ENCODE measurements around the gene TP63.

The TP63 gene

DNA sequence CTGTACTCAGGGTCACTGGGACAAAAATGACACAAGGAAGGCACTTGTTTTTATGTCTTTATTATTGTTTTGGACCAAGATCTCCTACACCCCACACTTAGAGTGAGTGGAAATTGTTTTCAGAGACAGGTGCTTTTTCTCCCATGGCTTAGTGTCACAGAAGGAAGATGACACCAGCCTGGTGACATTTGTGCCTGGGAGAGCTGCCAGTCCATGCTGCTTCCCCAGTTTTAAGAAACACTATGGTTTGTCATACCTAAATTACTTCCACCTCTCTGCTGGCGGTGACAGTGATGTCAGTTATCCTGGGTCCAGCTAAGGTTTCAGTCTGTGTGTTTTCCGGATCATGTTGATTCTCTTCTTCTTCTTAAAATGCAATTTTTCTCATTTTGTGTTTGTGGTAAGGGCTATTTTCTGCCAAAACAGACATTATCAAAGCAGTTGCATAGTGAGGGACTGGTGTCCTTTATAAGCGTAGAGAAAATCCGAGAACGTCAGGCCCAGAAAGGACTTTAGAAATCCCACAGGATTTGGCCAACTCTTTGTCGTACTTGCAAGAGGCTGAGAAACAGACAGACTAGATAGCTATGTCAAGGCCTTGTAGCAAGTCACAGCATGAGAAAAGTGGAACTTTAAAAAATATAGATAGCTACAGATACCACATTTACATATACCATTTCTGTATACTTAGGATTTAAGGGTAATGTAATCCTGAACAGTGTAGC lies 149.5 kb downstream of the TP63 start:
- no peak for DNase-seq (ENCODE audit: low spot score)

DNA sequence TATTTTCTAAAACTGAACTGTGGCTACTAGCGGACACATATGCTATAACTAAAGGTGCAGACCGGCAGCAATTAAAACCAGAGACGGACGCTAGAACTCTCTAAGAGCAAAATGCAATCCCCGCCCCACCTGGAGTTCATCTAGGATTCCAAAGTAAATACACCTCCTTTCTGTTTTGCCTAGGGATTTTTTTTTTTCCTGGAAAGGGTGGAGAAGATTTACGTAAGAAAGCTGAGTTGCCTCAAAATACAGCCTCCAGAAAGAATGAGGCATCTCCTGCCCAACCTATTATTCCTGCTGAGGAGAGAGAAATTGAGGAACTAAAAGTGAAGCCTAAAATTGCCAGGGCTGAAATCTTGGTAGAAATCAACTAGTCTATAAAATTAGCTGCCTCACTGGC lies 150.2 kb downstream of the TP63 start:
- no peak for DNase-seq (ENCODE audit: low spot score)

DNA sequence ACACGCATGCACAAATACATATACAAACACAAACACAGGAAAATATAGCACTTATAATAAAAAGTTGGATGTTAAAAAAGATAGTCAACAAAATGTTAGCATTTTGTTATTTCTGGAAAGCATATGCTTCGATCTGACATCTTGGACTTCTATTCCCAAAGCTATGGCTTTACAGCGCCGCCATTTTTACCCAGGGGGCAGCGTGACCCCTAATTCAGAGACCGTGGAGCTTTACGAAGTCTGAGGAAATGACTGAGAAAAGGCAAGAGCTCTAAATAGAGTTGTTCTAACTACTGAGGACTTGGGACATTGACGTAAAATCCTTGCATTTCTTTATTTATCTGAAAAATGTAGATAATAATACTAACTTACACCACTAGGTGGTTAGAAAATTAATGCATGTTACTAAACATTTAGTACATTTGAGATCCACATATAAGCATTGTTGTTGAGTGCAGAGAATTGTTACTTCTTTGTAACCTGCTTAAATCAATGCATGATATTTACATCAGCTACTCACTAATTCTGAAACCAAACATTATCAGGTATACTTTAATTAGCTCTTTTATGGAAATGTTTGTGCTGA lies 155.4 kb downstream of the TP63 start:
- DNase-seq (ENCODE audit: low spot score), result no peak

DNA sequence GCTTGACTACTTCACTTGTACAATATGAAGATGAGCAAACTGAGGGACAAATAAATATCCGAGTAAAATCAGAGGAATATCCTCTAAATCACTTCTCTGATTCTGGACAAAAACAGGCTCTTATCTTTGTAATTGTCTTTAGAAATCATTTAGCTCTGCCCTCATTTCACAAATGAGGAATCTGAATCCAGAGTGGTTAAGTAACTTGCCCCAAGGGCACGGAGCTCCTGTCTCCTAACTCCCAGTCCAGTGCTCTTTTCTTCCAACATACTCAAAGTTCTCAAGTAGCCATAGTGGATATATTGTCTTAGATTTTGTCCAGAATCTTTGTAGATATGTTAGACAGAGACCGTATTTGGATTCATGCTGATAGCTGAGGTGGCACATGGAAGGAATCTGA lies 156.0 kb downstream of the TP63 start:
- DNase-seq (ENCODE audit: low spot score), result no peak

DNA sequence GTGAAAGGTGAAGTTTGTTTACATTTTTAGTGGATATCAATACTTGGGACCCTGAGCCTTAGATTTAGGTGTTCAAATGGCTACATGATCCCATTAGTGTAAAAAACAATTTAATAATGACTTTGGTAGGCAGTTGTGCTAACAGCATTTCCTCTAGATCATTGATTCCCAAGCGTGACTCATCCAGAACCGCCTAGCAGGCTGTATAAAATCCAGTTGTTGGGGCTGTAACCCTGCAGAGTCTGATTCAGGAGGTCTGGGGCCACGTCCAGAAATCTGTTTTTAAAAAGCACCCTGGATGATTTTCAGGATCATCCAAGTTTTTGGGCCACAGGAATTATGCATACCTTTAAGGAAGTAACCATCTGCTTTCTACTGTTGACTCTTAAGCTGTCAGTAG lies 156.4 kb downstream of the TP63 start:
- DNase-seq (ENCODE audit: low spot score), result no peak

DNA sequence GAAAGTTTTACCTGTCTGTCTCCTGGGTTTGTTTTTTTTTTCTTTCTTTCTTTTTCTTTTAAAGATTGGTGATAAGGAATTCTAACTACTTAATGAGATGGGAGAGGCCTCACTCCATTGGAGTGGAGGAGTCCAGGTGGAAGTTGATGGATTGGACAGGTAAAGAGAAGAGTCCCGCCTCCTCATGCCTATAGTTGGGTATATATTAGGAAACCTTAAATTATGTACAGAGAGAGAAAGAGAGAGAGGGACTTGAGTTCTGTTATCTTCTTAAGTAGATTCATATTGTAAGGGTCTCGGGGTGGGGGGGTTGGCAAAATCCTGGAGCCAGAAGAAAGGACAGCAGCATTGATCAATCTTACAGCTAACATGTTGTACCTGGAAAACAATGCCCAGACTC lies 158.2 kb downstream of the TP63 start:
- DNase-seq (ENCODE audit: low spot score), result no peak

DNA sequence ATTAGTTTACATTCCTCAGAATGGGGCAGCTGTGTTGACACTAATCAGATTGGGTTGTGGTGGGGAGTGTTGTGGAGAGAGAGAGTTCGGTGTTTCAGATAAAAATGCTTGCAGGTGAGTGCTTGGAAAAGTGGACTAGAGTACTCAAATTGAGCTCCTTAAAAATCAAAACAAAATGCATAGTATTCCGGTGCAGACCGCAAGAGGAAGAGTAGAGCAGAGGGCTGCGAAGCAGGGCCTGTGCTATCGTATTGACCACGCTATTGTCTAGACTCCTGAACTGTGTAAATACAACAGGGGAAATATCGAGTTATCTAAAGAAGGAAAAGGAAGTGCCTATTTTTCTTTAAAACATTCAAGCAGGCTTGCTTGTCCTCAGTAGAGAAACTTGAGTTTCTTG lies 159.5 kb downstream of the TP63 start:
- no peak for DNase-seq (ENCODE audit: low spot score)

DNA sequence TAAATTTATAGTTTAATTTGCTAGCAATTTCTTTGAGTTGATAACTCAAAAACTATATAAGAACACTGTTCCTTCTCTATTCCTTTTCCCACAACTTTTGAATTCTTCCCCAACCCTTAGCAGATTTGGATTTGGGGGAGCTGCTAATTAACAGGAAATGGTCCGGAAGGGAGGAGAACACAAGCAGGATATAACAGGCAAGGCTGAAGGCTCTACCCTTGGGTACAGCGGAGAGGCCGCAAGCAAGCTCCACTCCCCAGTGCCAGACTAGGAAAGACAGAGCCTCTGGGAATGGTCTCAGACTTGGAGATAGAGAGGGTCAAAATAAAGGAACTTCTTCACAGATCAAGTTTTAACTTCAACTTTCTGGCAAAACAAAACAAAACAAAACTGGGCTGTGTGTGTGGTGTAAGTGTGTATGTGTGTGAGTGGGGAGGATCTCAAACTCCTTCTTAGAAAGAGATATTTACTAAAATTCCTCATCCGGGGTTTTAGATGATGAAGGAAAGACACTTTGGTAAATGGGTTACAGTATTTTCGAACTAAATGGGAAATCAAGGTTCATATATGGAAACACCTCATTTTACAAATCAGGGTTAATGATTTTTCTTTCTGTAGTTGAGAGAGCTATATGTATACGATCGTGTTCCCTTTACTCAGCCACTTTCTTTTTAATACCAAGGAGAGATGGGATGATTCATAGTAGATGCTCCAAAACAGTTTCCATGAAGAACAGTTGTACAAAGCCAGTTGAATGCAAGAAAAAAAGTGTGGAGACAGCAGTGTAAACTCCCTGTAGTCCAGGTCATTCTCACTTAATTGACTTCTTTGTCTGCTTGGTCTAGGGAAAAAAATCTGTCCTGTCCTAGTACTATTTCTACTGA lies 161.1 kb downstream of the TP63 start:
- no peak for DNase-seq (ENCODE audit: low spot score)

DNA sequence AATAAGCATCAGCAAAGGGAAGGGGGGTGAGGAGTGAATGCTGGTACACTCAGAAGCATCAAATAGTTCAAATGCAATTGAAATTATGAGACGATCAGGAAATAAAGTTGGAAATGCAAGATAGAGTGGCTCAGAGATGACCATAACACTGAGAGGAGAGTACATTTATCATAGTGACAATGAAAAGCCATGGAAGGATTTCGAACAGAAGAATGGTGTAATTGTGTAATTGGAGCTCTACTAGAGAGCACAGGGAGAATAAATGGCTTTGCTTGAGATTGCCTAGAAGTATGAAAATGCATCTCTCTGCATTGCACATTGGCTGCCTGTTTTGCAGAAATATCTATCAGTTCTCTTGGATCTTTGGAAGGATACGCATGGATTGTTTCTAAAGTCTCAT lies 163.3 kb downstream of the TP63 start:
- no peak for DNase-seq (ENCODE audit: low spot score)

DNA sequence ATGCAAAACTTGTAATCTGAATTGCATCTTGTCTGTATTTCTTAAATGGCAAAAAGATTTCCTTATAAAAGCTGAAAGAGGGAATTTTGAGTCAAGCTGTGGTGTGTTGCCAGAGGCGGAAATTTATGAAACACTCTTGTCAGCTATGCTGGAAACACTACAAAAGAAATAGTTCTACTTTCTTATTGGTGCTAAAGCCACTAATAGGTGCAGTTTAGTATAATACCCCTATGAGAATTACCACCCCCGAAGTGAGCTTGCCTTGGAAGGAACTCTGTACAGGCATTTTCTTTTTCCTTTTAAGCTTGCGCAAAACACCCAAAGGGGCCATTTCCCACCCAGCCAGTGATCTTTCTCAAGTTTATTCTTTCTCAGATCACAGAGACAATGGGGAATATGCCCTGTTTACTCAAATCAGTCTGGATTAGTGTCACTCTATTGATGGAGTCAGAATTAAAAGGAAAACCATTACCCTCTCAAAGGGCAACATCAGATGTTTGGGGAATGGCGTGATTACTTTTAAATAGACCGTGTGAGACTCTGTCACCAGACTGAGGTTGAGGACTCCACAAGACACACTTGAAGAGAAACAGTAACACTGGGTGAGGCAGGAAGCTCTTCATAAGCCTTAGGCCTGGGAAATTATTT lies 166.0 kb downstream of the TP63 start:
- no peak for DNase-seq (ENCODE audit: low spot score)

DNA sequence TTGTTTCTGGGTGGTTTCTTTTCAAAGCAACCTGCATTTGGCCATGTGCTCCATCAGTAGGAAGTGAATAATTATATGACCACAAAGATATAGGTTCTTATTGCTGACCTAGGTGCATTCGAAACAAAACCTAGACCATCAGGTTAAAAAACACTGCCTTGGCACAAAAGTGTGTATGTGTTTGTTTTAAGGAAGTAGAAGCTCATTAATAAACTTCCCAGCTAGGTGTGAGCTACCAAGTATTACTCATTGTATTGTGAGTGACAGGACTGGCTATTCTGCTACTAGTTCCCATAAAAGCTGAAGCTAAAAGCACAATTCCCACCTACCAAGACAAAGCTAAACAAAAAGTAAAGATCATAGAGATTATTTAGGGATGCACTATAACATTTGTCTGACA lies 168.2 kb downstream of the TP63 start:
- DNase-seq (ENCODE audit: low spot score), result no peak

DNA sequence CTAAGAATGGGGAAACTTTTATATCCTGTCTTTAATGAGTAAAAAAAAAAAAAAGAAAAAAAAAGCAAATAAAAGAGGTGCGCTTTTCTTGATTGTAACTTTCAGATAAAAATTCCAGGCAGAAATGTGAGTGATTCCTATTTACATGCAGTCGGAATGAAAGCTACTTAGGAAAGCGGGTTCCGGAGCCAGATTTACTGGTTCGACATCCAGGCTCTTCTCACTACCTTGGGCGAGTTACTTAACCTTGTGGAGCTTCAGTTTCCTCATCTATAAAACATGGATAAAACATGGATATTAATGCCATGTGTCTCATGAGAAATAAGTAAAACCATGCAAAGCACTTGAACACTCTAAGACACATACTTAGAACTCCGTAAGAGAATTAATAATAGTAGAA lies 169.2 kb downstream of the TP63 start:
- DNase-seq (ENCODE audit: low spot score), result no peak

DNA sequence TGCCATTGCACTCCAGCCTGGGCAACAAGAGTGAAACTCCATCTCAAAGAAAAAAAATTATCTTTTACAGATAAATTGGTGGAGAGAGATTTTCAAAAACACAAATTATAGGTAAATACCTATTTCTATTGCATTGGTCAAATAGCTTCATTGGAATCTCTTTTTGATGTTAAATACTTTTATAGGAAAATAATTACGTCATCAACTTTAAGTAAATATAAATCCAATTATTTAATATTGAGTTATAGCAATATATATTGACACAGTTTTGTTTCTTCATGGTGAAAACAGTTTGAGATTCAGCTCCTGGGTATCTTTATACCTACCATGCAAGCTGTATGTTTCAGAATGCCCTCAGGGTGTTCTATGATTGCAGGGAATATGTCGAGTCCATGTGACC lies 172.1 kb downstream of the TP63 start:
- DNase-seq (ENCODE audit: low spot score), result no peak

DNA sequence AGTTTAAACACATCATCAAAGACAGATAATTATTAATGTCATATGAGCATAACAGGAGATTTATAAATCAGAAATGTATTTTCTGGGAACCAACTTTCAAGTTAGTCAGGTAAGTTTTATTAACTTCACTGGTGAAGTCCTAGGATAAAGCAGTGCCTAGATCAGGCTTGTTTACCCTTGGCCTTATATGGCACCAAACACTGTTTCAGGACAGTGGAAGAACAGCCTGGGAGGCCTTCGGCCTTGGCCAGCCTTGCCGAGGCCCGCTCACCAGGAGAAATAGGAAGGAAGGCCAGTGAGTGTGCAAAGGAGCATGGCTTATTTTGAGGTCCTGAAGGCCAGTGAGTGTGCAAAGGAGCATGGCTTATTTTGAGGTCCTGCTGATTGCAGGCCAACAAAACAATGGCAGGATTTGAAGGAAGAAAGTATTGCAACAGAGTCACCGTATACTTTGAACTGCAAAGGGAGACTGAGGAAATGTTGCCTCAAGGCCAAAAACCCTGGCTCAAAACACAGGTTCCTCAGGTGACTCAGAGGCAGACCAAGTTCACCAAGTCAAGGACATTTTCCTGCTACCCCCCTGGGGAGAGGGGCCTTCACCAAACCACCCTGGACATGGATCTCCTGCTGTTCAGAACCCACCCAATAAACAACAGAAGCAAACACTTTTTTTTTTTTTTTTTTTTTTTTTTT lies 174.3 kb downstream of the TP63 start:
- DNase-seq (ENCODE audit: low spot score), result no peak

DNA sequence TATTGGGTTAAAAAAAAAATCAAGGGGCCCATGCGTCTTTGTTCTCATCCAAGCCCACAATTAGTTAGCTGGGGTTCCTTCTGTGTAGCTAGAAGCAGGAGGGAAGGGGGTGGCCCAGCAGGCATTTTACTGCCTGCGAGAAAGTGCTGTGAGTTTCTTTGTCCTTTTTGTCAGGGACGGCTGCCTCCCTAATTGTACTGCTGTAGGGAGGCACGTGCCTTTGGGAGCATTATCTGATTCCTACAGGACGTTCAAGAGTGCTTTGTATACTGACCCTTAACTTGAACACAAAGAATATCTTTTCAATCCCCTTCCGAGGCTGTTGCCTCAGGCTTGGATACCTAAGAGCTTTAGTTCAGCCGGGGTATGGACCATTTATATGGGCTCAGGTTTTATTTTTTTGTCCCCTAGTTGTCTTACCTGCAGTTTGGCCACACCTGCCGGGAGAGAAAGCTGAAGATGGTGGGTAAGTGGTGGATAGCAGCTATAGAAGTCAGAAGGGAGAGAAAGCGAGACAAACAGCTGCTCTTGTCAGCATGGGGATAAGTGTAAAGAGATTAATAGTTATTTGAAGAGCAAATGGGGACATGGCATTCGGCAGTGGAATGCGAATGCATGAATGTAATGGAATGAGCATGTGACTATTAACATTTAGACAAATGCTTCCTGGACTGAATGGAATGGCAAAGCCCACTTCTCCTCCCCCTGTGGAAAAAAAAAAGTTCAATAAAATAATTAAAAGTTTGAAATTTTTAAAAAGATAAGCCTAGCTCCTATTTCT lies 175.2 kb downstream of the TP63 start:
- no peak for DNase-seq (ENCODE audit: low spot score)

DNA sequence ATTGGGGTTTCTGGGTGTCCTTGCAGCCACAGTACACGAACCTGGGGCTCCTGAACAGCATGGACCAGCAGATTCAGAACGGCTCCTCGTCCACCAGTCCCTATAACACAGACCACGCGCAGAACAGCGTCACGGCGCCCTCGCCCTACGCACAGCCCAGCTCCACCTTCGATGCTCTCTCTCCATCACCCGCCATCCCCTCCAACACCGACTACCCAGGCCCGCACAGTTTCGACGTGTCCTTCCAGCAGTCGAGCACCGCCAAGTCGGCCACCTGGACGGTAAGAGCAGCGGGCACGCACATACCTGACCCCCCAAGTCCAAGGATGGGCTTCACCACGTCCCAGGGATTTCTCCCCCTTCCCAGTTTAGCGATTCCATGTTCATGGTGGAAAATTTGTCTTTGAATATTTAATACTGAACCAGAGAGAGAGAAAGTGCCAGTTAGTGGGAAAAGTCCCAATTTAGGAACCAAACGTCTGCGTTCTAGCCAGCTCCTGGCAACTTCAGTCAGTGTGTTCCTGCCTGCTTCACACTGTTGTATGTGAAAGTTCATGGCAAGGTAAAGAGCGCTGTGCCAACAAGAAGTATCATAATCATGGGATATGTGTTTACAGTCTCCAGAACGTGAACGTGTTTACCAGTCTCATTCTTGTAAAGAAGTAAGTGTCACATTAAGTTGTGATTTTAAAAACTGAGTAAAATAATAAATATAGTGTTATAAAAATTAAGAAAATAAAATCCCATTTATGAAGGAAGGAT lies 177.2 kb downstream of the TP63 start:
- no peak for DNase-seq (ENCODE audit: low spot score)

DNA sequence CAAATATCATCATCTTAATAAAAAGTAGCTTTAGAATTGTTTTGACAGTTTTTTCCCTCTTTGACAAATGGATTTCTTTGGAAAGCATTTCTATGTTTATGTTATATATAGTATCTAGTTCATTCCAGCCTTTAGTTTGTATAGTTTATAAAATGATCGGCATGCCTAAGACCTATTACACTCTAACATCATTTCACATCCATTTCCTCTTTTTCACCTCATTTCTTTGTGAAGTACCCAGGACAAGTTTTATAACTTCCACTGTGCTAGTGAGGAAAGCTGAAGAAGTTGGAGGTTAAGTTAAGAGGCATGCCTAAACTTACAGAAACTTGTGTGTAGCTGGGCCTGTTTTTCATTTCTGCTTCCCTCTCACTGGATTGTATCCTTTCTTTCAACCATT lies 178.4 kb downstream of the TP63 start:
- DNase-seq (ENCODE audit: low spot score), result no peak

DNA sequence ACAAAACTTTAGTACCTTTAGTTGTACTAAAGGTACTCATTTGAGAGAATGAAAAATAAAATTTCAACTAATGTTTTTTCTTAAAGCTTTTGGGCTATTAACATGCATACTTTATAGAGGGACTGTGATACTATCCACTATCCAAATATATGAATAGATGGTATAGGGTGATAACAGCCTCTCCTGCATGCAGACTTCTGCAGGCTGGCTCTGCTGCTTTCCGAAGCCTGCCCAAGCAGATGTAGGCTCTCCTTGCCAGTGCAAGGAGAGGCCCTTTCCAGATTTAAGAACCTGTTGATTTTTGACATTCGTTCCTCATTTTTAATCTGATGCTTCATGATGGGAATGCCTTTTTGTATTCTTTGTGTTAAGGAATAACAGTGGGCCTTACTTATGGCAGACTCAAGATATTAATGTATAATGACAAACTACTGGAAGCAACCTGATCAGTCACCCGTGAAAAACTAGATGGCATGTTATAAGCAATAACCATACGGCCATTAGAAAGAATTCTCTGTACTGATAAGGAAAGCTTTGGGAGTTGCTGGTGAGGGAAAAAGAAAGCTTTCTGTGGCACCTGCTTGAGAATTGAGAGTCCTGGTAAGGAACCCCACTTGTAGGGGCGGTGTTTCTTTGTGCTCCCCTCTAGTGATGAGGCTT lies 181.7 kb downstream of the TP63 start:
- DNase-seq (ENCODE audit: low spot score), result no peak

DNA sequence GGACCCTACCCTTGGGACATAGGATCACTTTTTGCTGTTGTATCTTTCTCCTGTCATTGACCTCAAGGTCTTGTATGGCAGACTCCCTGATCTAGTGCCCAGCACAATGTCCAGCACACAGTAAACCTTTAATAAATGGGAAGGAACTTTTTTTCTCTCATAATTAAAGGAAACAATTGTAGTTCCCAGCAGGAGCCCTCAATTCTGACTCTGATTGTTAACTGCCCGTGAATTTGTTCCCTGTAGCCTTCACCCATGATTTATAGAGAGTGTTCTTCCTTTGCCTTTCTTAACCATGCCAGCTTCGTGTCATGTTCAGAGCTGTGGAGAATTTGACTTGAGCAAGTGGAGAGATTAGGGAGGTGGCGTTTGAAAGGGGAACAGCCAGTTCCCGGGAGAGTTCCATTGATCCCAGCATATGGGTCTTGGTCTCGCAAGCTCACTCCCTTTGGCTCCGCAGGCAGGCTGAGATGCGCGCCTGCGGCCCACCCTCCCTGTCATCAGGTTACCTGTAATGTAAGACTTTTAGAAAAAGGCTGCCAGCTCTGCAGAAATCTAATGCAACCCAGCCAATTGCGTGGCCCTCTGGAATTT lies 182.6 kb downstream of the TP63 start:
- DNase-seq (ENCODE audit: low spot score), result no peak

DNA sequence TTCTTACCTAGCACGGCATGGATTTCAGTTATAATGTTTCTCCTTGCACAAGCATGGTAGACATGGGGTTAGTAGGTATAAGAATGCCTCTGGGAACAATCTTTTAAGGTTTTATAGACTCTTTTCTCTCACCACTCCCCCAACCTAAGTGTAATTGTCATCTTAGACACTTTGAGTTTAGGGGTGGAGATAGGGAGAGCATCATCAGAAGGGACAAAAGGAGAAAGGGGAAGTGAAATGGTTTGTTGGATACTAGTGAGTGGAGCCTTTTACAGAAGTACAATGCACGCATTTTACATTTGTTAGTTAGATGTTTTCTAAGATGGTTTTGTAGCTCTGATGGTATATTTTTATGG lies 189.2 kb downstream of the TP63 start:
- DNase-seq (ENCODE audit: low spot score), result no peak
